GM21515 (cell line): ENCODE results near the gene HNRNPL.

ENCODE experiments used
- ATAC-seq: cut with Tn5 transposase; IDR thresholded peaks from one replicate; pipeline ENCODE4 v1.9.1; 2021; ENCODE audit not compliant: unreplicated experiment

HNRNPL gene

GRCh38 chr19:38845374-38846024, 4.3 kb downstream of the HNRNPL start:
- no peak for ATAC-seq

GRCh38 chr19:38844093-38844686, 5.6 kb downstream of the HNRNPL start:
- ATAC-seq: no peak

GRCh38 chr19:38843175-38843758, 6.5 kb downstream of the HNRNPL start:
- ATAC-seq: no peak

GRCh38 chr19:38842439-38843174, 7.2 kb downstream of the HNRNPL start:
- ATAC-seq: no peak

- ATAC-seq: no peak
These were observed 7.9 kb downstream of the HNRNPL start for GRCh38 chr19:38841787-38842438.

GRCh38 chr19:38841180-38841766, 8.5 kb downstream of the HNRNPL start:
- no peak for ATAC-seq

- no peak for ATAC-seq
These were observed 9.2 kb downstream of the HNRNPL start for GRCh38 chr19:38840583-38840968.

GRCh38 chr19:38839816-38840582, 9.8 kb downstream of the HNRNPL start:
- no peak for ATAC-seq

- no peak for ATAC-seq
These were observed 10.6 kb downstream of the HNRNPL start for GRCh38 chr19:38838986-38839761.

GRCh38 chr19:38838208-38838985, 11.4 kb downstream of the HNRNPL start:
- no peak for ATAC-seq

GRCh38 chr19:38837656-38838121, 12.1 kb downstream of the HNRNPL start:
- ATAC-seq: no peak

GRCh38 chr19:38836983-38837626, 12.7 kb downstream of the HNRNPL start:
- ATAC-seq: no peak

- ATAC-seq: no peak
These were observed 13.4 kb downstream of the HNRNPL start for GRCh38 chr19:38836159-38836982.

GRCh38 chr19:38834590-38834989, 15.2 kb downstream of the HNRNPL start:
- ATAC-seq: no peak

- no peak for ATAC-seq
These were observed 15.7 kb downstream of the HNRNPL start for GRCh38 chr19:38834104-38834490.

GRCh38 chr19:38833092-38833425, 16.7 kb downstream of the HNRNPL start:
- ATAC-seq: no peak

GRCh38 chr19:38831142-38831605, 18.6 kb downstream of the HNRNPL start:
- ATAC-seq: peak; percentile 33
